OCI-LY3 (cell line): ENCODE results near the gene ATF6.

Source experiments
- H2AFZ ChIP-seq: fragments of 200-600, 300-600 bp; shearing (Covaris generic); 2 replicates; pipeline ENCODE4 v1.6.0; 2014; ENCODE audit warnings: antibody characterized with exemption, low read depth, low read length
- H3K27ac ChIP-seq: fragments of 200-600, 300-600 bp; sonication (generic); 2 replicates; pipeline ENCODE4 v1.5.1; 2014; ENCODE audit warnings: mild to moderate bottlenecking, low read length, moderate library complexity, mixed read lengths
- H3K27me3 ChIP-seq: fragments of 200-600, 300-600 bp; sonication (generic); 2 replicates; pipeline ENCODE4 v1.6.1; 2014; ENCODE audit warnings: low read depth, low read length, mixed read lengths
- H3K36me3 ChIP-seq: fragments of 200-600, 300-600 bp; sonication (generic); replicated peaks from 2 replicates; pipeline ENCODE3; 2014; ENCODE audit warnings: low read depth, low read length, mixed read lengths
- H3K4me1 ChIP-seq: fragments of 300-600, 200-600 bp; sonication (generic); 2 replicates; pipeline ENCODE4 v1.6.1; 2014; ENCODE audit warnings: low read length, mixed read lengths
- H3K4me2 ChIP-seq: fragments of 200-600, 300-600 bp; sonication (generic); 2 replicates; pipeline ENCODE4 v1.6.1; 2014; ENCODE audit warnings: low read length, mixed read lengths
- H3K4me3 ChIP-seq: fragments of 300-600, 200-600 bp; sonication (generic); 2 replicates; pipeline ENCODE4 v1.5.1; 2014; ENCODE audit warnings: antibody characterized with exemption, mild to moderate bottlenecking, low read length, moderate library complexity
- H3K79me2 ChIP-seq: fragments of 300-600, 200-600 bp; shearing (Covaris generic); 2 replicates; pipeline ENCODE4 v1.6.1; 2014; ENCODE audit warnings: mild to moderate bottlenecking, low read length, mixed read lengths
- H3K9ac ChIP-seq: fragments of 300-600, 200-600 bp; shearing (Covaris generic); 2 replicates; pipeline ENCODE4 v1.6.0; 2014; ENCODE audit warnings: mild to moderate bottlenecking, low read length, moderate library complexity
- H3K9me3 ChIP-seq: fragments of 200-600, 300-600 bp; shearing (Covaris generic); 2 replicates; pipeline ENCODE4 v1.6.1; 2014; ENCODE audit warnings: low read length, mixed read lengths; ENCODE audit not compliant: insufficient read depth
- H4K20me1 ChIP-seq: fragments of 200-600, 300-600 bp; sonication (generic); 2 replicates; pipeline ENCODE4 v1.6.1; 2016; ENCODE audit warnings: low read length, mixed read lengths; ENCODE audit not compliant: insufficient read depth
- CTCF ChIP-seq: fragments of 200-600, 300-600 bp; sonication (generic); IDR thresholded peaks from 2 replicates; pipeline ENCODE4 v1.5.1; 2014; ENCODE audit warnings: antibody characterized with exemption, low read length, low read depth
- EZH2phosphoT487 ChIP-seq: fragments of 200-600 bp; shearing (Covaris generic); IDR thresholded peaks from 2 replicates; pipeline ENCODE4 v1.6.1; 2018; ENCODE audit warnings: antibody characterized with exemption, mixed run types, low read depth

Gene ATF6

GRCh38 chr1:161970036-161970435 lies 203.9 kb downstream of the ATF6 start:
- H4K20me1 ChIP-seq = no peaks in the 10 kb centered on the region
- peaks cover 7% of the 10 kb centered on the region for H3K36me3 ChIP-seq
- H2AFZ ChIP-seq = no peak overlapping the region
- H3K79me2 ChIP-seq = no peaks in the 10 kb centered on the region
- TF ChIP-seq CTCF = no peak
- TF ChIP-seq EZH2phosphoT487 = no peak
- H3K27me3 ChIP-seq = 0 out of 2 replicates have a peak, but pooled peaks cover 2% of the 10 kb centered on the region
- no peak overlapping the region for H3K4me3 ChIP-seq
- H3K4me1 ChIP-seq = no peaks in the 10 kb centered on the region
- H3K9me3 ChIP-seq = no peaks in the 10 kb centered on the region
- no peak overlapping the region for H3K9ac ChIP-seq
- no peak overlapping the region for H3K27ac ChIP-seq
- no peak overlapping the region for H3K4me2 ChIP-seq

DNA sequence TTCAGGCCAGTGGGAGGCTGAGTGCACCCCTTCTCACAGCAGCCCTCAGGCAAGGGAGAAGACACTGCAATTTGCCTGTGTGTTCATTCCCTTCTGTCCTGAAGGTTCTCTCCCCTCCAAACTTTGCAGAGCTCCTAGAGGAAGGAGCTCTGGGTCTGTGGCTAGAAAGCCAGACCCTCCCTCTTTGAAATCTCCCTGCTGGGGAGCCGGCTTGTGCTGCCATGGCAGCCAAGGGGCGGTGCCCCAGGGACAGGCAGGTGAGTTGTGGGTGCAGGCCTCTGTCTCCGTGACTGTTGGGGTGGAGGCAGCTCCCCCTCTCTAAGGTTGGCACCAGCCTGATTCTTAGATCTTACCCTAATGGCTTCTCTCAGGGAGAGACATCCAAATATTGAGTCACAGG lies 204.5 kb downstream of the ATF6 start:
- Histone ChIP-seq H4K20me1 (no peaks in the 10 kb centered on the region), H3K27ac (no peak overlapping the region), H3K4me2 (no peak overlapping the region), H3K9ac (no peak overlapping the region), H3K4me3 (no peak overlapping the region), H3K36me3 (peaks cover 6% of the 10 kb centered on the region), H3K9me3 (no peaks in the 10 kb centered on the region), H3K4me1 (no peaks in the 10 kb centered on the region), H3K27me3 (peaks cover 8% of the 10 kb centered on the region; the same call in 1 of the 2 replicates), H2AFZ (no peak overlapping the region), H3K79me2 (no peaks in the 10 kb centered on the region)
- TF ChIP-seq CTCF (no peak), EZH2phosphoT487 (no peak)

DNA sequence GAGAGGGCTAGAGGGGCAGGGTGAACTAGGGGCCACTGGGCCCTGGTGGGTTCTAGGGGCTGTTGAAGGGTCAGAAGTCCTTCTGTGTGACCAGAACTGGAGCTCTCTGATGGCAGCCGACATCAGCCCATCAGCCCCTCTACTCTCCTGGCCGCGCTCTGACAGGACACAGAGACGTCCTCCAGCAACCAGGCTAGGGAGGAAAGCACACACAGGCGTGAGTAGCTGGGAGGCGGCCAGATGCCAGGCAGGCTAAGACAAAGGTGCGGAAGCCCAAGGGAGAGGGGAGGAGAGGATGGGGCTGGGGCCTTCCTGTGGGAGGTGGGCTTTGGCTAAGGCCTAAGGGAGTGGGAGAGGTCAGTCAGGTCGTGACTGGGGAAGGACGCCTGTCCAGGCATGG lies 206.7 kb downstream of the ATF6 start:
- no peak for TF ChIP-seq CTCF
- Histone ChIP-seq H3K4me3 (no peak overlapping the region), H3K9me3 (no peaks in the 10 kb centered on the region), H3K79me2 (no peaks in the 10 kb centered on the region), H3K27ac (no peak overlapping the region), H3K9ac (no peak overlapping the region), H3K4me2 (no peak overlapping the region), H3K4me1 (no peaks in the 10 kb centered on the region), H4K20me1 (no peaks in the 10 kb centered on the region), H3K36me3 (no peaks in the 10 kb centered on the region), H2AFZ (no peak overlapping the region), H3K27me3 (peaks cover 13% of the 10 kb centered on the region; the same call in 1 of the 2 replicates)

GRCh38 chr1:161973924-161974845 lies 208.1 kb downstream of the ATF6 start:
- Histone ChIP-seq H3K27me3 (peaks cover 13% of the 10 kb centered on the region; the same call in 1 of the 2 replicates), H2AFZ (no peak overlapping the region), H3K4me2 (no peak overlapping the region), H3K27ac (no peak overlapping the region), H3K4me1 (no peaks in the 10 kb centered on the region), H4K20me1 (no peaks in the 10 kb centered on the region), H3K4me3 (no peak overlapping the region), H3K36me3 (no peaks in the 10 kb centered on the region), H3K79me2 (no peaks in the 10 kb centered on the region), H3K9me3 (no peaks in the 10 kb centered on the region), H3K9ac (no peak overlapping the region)
- TF ChIP-seq EZH2phosphoT487 (no peak), CTCF (no peak)
